A549 treated with CpdA at 1 μM for 4 hours (cell line): ENCODE data around the gene WDR75. TPM values are rescaled to one million over a fixed set of nuclear protein-coding genes. Genes with fewer than 3 reads are reported as not detected.

Source experiments
- total RNA-seq: library from RNA; stranded (reverse); fragments of 200-300 nt; extraction: Qiagen RNA extraction; gene quantifications from 5 replicates; pipeline ENCODE4 v1.2.3, GENCODE V29; 2022; ENCODE audit warnings: low read depth

WDR75 gene
- 39.2 to 46.3 TPM (median 41.8 TPM) in 5 replicates for total RNA-seq

GRCh38 chr2:189440947-189441708 is at the start of gene WDR75:
WDR75 (plus strand) TSS chr2:189441474; CDS start chr2:189441493, 19 bp downstream.

Other genes with a start within 250 kb of the WDR75 start
- gene SLC40A1, start 139.3 kb downstream of the WDR75 start, total RNA-seq = 3.4 to 4.5 TPM (median 3.7 TPM) in 5 replicates
- 34.4 to 40.1 TPM (median 36.3 TPM) in 5 replicates for gene ASNSD1, start 220.0 kb downstream of the WDR75 start, total RNA-seq
- gene ANKAR, start 233.2 kb downstream of the WDR75 start, total RNA-seq = 0.82 to 1.4 TPM (median 1.1 TPM) in 5 replicates